Keratinocyte (primary cell): ENCODE results near the gene SHROOM4.

Experiments
- CTCF ChIP-seq, 3 experiments: IDR thresholded peaks in 1 of 3; conservative IDR thresholded peaks in 1 of 3; optimal IDR thresholded peaks in 1 of 3; 2 replicates in 2 of 3; 3 replicates in 1 of 3; pipeline versions ENCODE3 to v1.5.1; 2011; ENCODE audit warnings: low read length in 3 of 3, mild to moderate bottlenecking in 3 of 3, moderate library complexity in 2 of 3, control low read depth in 1 of 3, inconsistent platforms in 1 of 3; ENCODE audit not compliant: insufficient read depth in 2 of 3; ENCODE audit errors: extremely low read depth in 1 of 3
- EZH2 ChIP-seq: IDR thresholded peaks from one replicate; pipeline ENCODE4 v1.6.1; 2012; ENCODE audit warnings: inconsistent platforms, mild to moderate bottlenecking, low read length, moderate library complexity

DNA sequence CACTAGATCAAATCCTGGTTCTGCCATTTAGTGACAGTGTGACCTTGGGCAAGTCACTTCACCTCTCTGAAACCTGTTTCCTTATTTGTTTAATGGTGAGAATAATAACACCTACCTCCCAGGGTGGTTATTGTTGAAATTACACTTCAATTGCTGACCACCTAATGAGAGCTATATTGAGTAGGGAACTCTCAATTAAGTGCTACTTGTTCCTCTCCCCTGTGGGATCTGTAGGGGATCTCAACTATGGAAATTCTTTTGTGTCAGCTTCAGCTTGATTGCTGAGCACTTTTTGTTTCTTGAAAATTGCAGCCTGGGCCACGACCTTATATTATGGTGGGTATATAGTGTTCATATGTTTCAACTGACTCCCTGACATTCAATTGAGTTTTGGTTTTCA lies 102.1 kb downstream of the SHROOM4 start:
- TF ChIP-seq CTCF (optimal IDR thresholded peaks at IDR 0.05 in 1 of 3, IDR thresholded peaks at IDR 0.05 in 1 of 3, conservative IDR thresholded peaks at IDR 0.05 in 1 of 3; ENCODE audit: extremely low read depth in 1 of 3, insufficient read depth in 2 of 3, low read length in 3 of 3): no peak
- no peak for TF ChIP-seq EZH2
